PFSK-1 (cell line): ENCODE results near the gene OSBPL3.

Experiments used
- FOXP2 ChIP-seq: optimal IDR thresholded peaks from 2 replicates; pipeline ENCODE3; 2011; ENCODE audit warnings: borderline replicate concordance, control low read depth, inconsistent platforms; ENCODE audit not compliant: insufficient read depth; ENCODE audit errors: extremely low read length, extremely low read depth
- POLR2AphosphoS5 ChIP-seq: IDR thresholded peaks from 2 replicates; pipeline ENCODE4 v1.6.1; 2012; ENCODE audit warnings: low read depth, mild to moderate bottlenecking, control low read depth, low read length, moderate library complexity
- SIN3A ChIP-seq: IDR thresholded peaks from 2 replicates; pipeline ENCODE4 v1.6.1; 2012; ENCODE audit warnings: mild to moderate bottlenecking, low read length, moderate library complexity, borderline replicate concordance; ENCODE audit not compliant: insufficient read depth
- TAF1 ChIP-seq: IDR thresholded peaks from 2 replicates; pipeline ENCODE4 v1.6.1; 2012; ENCODE audit warnings: low read length, control low read depth, borderline replicate concordance; ENCODE audit not compliant: insufficient read depth
- TF ChIP-seq, protein P1 (sequence below), 2 experiments: IDR thresholded peaks; 2 replicates each; pipeline versions ENCODE4 v1.6.1 to v1.8.0; 2011 to 2012; ENCODE audit warnings: low read depth in 2 of 2, low read length in 2 of 2, control low read depth in 1 of 2, inconsistent platforms in 1 of 2, mild to moderate bottlenecking in 1 of 2, moderate library complexity in 1 of 2; ENCODE audit not compliant: insufficient read depth in 1 of 2

Gene OSBPL3

DNA sequence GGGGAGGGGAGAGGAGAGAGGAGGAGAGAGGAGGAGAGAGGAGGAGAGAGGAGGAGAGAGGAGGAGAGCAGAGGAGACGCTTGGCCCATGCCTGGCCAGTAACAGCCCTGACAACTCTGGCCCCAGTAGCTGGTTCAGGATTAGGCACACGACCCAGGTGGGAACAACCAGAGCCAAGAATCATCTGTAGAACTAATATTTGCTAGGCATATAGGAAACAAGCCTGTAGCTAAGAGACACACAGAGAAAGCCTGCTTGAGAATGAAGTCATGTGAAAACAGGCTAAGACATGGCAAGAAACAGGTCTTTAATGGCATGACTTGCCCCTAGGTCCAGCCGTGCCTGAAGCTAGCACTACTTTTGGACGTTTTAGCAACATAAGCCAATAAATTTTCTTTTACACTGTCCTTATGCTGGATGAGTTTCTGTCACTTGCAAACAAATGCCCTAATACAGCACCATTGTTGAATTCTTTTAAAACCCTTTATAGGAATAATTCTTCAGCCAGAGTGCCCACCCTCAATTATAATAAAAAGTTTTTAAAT is 17.5 kb downstream of the OSBPL3 start:
- TF ChIP-seq TAF1 (no peak), SIN3A (no peak), POLR2AphosphoS5 (no peak), FOXP2 (no peak)
- TF ChIP-seq, protein P1, sequence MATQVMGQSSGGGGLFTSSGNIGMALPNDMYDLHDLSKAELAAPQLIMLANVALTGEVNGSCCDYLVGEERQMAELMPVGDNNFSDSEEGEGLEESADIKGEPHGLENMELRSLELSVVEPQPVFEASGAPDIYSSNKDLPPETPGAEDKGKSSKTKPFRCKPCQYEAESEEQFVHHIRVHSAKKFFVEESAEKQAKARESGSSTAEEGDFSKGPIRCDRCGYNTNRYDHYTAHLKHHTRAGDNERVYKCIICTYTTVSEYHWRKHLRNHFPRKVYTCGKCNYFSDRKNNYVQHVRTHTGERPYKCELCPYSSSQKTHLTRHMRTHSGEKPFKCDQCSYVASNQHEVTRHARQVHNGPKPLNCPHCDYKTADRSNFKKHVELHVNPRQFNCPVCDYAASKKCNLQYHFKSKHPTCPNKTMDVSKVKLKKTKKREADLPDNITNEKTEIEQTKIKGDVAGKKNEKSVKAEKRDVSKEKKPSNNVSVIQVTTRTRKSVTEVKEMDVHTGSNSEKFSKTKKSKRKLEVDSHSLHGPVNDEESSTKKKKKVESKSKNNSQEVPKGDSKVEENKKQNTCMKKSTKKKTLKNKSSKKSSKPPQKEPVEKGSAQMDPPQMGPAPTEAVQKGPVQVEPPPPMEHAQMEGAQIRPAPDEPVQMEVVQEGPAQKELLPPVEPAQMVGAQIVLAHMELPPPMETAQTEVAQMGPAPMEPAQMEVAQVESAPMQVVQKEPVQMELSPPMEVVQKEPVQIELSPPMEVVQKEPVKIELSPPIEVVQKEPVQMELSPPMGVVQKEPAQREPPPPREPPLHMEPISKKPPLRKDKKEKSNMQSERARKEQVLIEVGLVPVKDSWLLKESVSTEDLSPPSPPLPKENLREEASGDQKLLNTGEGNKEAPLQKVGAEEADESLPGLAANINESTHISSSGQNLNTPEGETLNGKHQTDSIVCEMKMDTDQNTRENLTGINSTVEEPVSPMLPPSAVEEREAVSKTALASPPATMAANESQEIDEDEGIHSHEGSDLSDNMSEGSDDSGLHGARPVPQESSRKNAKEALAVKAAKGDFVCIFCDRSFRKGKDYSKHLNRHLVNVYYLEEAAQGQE (IDR thresholded peaks at IDR 0.05; ENCODE audit: insufficient read depth in 1 of 2, low read depth in 2 of 2, low read length in 2 of 2): no peak

DNA sequence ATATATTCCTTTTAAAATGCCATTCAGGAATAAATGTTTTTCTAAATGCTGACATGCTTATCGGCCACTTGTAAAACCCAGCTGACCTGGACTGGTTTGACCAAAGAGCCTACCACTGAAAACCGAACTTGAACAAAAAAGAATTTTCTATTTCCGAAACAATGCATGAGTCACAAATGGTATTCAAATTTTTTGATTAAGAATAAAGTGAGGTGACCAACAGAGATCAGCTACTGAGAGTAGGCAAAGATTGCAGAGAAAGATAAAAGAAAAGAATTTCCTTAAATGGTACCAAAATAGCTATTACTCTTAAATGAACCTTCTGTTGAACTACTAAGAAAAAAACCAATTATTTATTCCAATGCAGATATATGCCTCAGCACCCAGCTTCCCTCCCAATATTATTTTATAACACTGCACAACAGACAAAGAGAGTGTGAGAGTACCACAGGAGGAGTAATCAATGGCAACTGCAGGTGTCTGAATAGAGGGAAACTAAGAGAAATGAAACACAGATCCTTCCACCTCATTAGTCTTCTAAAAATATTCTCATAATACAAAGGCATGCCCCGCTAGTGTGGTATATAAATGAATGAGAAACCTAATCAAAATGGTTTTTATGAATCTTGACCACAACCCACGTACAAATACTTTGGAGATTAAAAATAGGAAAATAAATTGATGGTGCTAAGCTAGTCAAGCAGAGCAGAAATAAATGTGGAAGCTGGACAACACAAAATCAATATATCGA is 20.1 kb downstream of the OSBPL3 start:
- TF ChIP-seq SIN3A (no peak), TAF1 (no peak), POLR2AphosphoS5 (no peak), FOXP2 (no peak)
- TF ChIP-seq, protein P1 (IDR thresholded peaks at IDR 0.05; ENCODE audit: insufficient read depth in 1 of 2, low read depth in 2 of 2, low read length in 2 of 2): no peak

DNA sequence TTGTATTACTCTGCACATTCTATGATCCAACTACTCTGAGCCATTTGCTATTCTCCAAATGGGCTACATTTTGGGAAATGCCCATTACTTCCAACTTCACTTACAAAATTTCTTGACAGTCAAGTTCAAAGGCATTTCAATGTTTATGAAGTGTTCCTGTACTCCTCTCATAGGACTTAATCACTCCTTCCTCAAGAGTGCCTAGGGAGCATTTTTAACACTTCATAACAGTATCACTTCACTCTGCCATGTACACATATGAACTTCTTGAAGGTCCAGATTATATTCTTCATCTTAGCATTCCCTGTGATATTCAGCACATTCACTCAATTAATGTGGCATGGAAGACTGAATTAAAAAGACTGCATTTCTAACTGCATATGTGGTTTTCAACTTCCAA is 21.6 kb downstream of the OSBPL3 start:
- no peak for TF ChIP-seq FOXP2
- TF ChIP-seq, protein P1 (IDR thresholded peaks at IDR 0.05; ENCODE audit: insufficient read depth in 1 of 2, low read depth in 2 of 2, low read length in 2 of 2): no peak
- TF ChIP-seq POLR2AphosphoS5: no peak
- no peak for TF ChIP-seq TAF1
- no peak for TF ChIP-seq SIN3A

DNA sequence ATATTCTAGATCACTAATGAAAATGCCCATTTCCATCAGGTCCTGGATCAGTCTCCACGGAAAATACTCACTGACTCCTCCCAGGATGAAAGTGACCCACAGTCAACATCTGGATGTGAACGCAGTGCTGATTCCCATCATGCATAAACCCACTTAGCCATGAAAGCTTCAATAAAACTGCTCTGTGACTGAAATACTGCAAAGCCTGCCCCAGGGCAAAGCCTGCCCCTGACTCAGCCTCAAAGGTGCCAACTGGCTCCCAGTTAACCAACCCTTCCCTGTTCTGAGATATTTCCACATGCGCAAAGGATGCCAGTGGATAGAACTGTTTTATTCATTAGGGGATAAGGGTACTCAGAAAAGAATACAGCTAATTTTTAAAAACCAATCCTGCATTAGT is 24.0 kb downstream of the OSBPL3 start:
- TF ChIP-seq TAF1: no peak
- TF ChIP-seq SIN3A: no peak
- TF ChIP-seq POLR2AphosphoS5: no peak
- TF ChIP-seq, protein P1 (IDR thresholded peaks at IDR 0.05; ENCODE audit: insufficient read depth in 1 of 2, low read depth in 2 of 2, low read length in 2 of 2): no peak
- TF ChIP-seq FOXP2: no peak
